Spleen (tissue), 11 donors: ENCODE data around the gene NDUFV2. TPM values are rescaled to one million over a fixed set of nuclear protein-coding genes. Genes with fewer than 3 reads are reported as not detected.

Source experiments
- DNase-seq: peaks from one replicate; pipeline ENCODE4 v3.0.0-alpha.2; 2020
- H3K27ac ChIP-seq, 8 donors: fragments of 200-600 bp; sonication (generic) in 7 of 8; 1 replicate in 4 of 8; 2 replicates in 4 of 8; pipeline versions ENCODE4 v1.5.0 to v1.8.0; 2016 to 2021; ENCODE audit warnings: inconsistent platforms in 4 of 8, mild to moderate bottlenecking in 4 of 8, moderate library complexity in 1 of 8
- H3K27me3 ChIP-seq, 7 donors: fragments of 200-600 bp; sonication (generic) in 6 of 7; replicated peaks in 1 of 7; 1 replicate in 4 of 7; 2 replicates in 3 of 7; pipeline versions ENCODE4 v1.5.0 to v1.8.0; 2016 to 2021; ENCODE audit warnings: inconsistent platforms in 3 of 7, mild to moderate bottlenecking in 1 of 7
- H3K36me3 ChIP-seq, 6 donors: fragments of 200-600 bp; sonication (generic) in 5 of 6; 1 replicate in 4 of 6; 2 replicates in 2 of 6; pipeline versions ENCODE4 v1.5.0 to v1.8.0; 2016 to 2021; ENCODE audit warnings: inconsistent platforms in 2 of 6
- H3K4me1 ChIP-seq, 6 donors: fragments of 200-600 bp; sonication (generic) in 5 of 6; 1 replicate in 3 of 6; 2 replicates in 3 of 6; pipeline versions ENCODE4 v1.5.0 to v1.8.0; 2016 to 2021; ENCODE audit warnings: inconsistent platforms in 3 of 6
- H3K4me3 ChIP-seq, 8 donors: fragments of 200-600 bp; sonication (generic) in 7 of 8; 1 replicate in 4 of 8; 2 replicates in 4 of 8; pipeline versions ENCODE4 v1.5.0 to v1.8.0; 2016 to 2021; ENCODE audit warnings: inconsistent platforms in 4 of 8, mild to moderate bottlenecking in 4 of 8, moderate library complexity in 2 of 8
- H3K9me3 ChIP-seq, 8 donors: fragments of 200-600 bp; sonication (generic) in 7 of 8; 1 replicate in 4 of 8; 2 replicates in 4 of 8; pipeline versions ENCODE4 v1.5.0 to v1.8.0; 2016 to 2021; ENCODE audit warnings: inconsistent platforms in 4 of 8
- POLR2A ChIP-seq, 3 donors: fragments of 450-650 bp; IDR thresholded peaks; one replicate each; pipeline ENCODE4 v1.5.1; 2017; ENCODE audit warnings: antibody characterized with exemption in 3 of 3, mild to moderate bottlenecking in 1 of 3
- POLR2AphosphoS5 ChIP-seq, 3 donors: sonication (generic); formaldehyde crosslinking; IDR thresholded peaks; one replicate each; pipeline ENCODE4 v1.5.1; 2017; ENCODE audit warnings: antibody characterized with exemption in 3 of 3
- WGBS, 5 donors: extraction: QIAGEN DNeasy Blood & Tissue Kit in 3 of 5; methylation state at CpG; one replicate each; pipeline versions ENCODE4 v1.1.5 to v1.1.7; 2013 to 2018; 5-methylcytosine and 5-hydroxymethylcytosine counted together
- intact Hi-C: fragments of 100-400 bp; cut with DNase I; formaldehyde crosslinking; loops from one replicate; pipeline ENCODE4 v1.15.0; 2023; ENCODE audit warnings: low total_unique reads
- polyA plus RNA-seq, 3 donors: library from polyadenylated mRNA; stranded (reverse); fragments of 200-250 nt; gene quantifications; one replicate each; pipeline ENCODE4 v1.2.1, GENCODE V29; 2013
- total RNA-seq, 7 donors: library from RNA; depleted of rRNA in 3 of 7; stranded (reverse); fragments of >200 nt in 3 of 7; fragmentation: NEBNext Ultra II Directional in 4 of 7; extraction: Animal tissue kit (Norgen Biotek cat#: 25700) in 4 of 7; gene quantifications; one replicate each; pipeline versions ENCODE4 v1.1.0 to v1.2.1, GENCODE V29; 2016 to 2021
- TF ChIP-seq, protein P1 (sequence below), 11 experiments: fragments of 200-600 bp in 7 of 11; fragments of 450-650 bp in 4 of 11; sonication (generic) in 4 of 11; IDR thresholded peaks in 8 of 11; conservative IDR thresholded peaks in 3 of 11; 1 replicate in 7 of 11; 2 replicates in 4 of 11; pipeline versions ENCODE4 v1.4.0 to v1.8.0; 2016 to 2021; ENCODE audit warnings: antibody characterized with exemption in 11 of 11, inconsistent platforms in 4 of 11, mild to moderate bottlenecking in 1 of 11
- donor health status: healthy with polysubstance abuse.
- donor health status: DM: no; HTN: no; CAD: no; lungs with moderate emphysema.
- donor health status: DM: no; HTN: no; CAD: no.
- donor health status: Bipolar disorder and iron deficiency.
- donor health status: healthy.
- donor health status: DM: no; HTN: no; CAD: no.
- donor health status: DM: yes; HTN: yes; CAD: no.

NDUFV2 gene
- total and polyA plus RNA-seq, 10 donors: 89.8 to 175 (median 101) TPM

DNA sequence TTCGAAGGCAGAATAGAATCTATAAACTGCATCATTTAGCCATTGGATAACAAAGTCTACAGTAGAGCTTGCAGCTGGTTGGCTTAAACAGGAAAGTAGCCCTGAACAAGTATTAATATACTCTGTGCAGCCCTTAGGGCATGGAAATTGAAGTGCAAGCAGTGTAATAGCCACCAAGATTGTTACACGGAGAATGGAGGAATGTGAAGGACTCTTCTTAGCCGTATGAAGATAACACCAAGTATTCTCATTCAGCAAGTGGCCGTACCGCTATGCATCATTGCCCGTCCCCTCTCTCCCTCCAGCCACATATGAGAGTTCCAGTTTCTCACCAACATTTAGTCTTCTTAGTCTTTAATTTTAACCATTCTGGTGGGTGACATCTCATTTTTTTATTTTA lies 74.5 kb downstream of the NDUFV2 start:
- Histone ChIP-seq H3K27ac (no peak overlapping the region), H3K27me3 (no peaks in the 10 kb centered on the region), H3K36me3 (peaks cover 0 to 14% (median 0%) of the 10 kb centered on the region in 6 donors), H3K4me1 (peaks cover 11 to 98% (median 57%) of the 10 kb centered on the region in 6 donors), H3K9me3 (no peaks in the 10 kb centered on the region), H3K4me3 (no peak overlapping the region)
- intact Hi-C loops: no loop called here
- no peak for DNase-seq
- TF ChIP-seq POLR2A (IDR thresholded peaks at IDR 0.05): no peak
- no peak for TF ChIP-seq POLR2AphosphoS5 (IDR thresholded peaks at IDR 0.05)
- TF ChIP-seq, protein P1, sequence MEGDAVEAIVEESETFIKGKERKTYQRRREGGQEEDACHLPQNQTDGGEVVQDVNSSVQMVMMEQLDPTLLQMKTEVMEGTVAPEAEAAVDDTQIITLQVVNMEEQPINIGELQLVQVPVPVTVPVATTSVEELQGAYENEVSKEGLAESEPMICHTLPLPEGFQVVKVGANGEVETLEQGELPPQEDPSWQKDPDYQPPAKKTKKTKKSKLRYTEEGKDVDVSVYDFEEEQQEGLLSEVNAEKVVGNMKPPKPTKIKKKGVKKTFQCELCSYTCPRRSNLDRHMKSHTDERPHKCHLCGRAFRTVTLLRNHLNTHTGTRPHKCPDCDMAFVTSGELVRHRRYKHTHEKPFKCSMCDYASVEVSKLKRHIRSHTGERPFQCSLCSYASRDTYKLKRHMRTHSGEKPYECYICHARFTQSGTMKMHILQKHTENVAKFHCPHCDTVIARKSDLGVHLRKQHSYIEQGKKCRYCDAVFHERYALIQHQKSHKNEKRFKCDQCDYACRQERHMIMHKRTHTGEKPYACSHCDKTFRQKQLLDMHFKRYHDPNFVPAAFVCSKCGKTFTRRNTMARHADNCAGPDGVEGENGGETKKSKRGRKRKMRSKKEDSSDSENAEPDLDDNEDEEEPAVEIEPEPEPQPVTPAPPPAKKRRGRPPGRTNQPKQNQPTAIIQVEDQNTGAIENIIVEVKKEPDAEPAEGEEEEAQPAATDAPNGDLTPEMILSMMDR (IDR thresholded peaks at IDR 0.05 in 8 of 11, conservative IDR thresholded peaks at IDR 0.05 in 3 of 11): no peak
- 83 to 97% (median 93%) methylated on average over 6 of the region's 6 CpGs for WGBS, 5 donors

DNA sequence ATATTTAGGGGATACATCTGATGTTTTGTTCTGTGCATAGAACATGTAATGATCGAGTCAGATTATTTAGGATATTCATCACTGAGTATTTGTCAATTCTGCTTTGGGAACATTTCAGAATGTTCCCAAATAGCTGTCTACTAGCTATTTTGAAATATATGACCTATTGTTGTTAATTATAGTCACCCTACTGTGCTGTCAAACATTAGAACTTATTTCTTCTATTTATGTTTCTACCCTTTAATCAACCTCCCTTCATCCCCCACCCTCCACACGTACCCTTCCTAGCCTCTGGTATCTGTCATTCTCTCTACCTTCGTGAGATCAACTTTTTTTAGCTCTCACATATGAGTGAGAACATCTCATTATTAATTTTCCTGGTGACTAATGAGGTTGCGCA lies 75.0 kb downstream of the NDUFV2 start:
- H3K9me3 ChIP-seq: no peaks in the 10 kb centered on the region
- TF ChIP-seq, protein P1 (IDR thresholded peaks at IDR 0.05 in 8 of 11, conservative IDR thresholded peaks at IDR 0.05 in 3 of 11): no peak
- TF ChIP-seq POLR2A (IDR thresholded peaks at IDR 0.05) (no peak), POLR2AphosphoS5 (IDR thresholded peaks at IDR 0.05) (no peak)
- H3K27me3 ChIP-seq: no peaks in the 10 kb centered on the region
- H3K36me3 ChIP-seq: peaks cover 0 to 17% (median 0%) of the 10 kb centered on the region in 6 donors
- no peak overlapping the region for H3K4me3 ChIP-seq
- DNase-seq: no peak
- H3K4me1 ChIP-seq: peaks cover 11 to 98% (median 56%) of the 10 kb centered on the region in 6 donors
- intact Hi-C loops: no loop called here
- WGBS, 5 donors: 79 to 91% (median 85%) methylated on average over 4 of the region's 4 CpGs
- no peak overlapping the region for H3K27ac ChIP-seq

DNA sequence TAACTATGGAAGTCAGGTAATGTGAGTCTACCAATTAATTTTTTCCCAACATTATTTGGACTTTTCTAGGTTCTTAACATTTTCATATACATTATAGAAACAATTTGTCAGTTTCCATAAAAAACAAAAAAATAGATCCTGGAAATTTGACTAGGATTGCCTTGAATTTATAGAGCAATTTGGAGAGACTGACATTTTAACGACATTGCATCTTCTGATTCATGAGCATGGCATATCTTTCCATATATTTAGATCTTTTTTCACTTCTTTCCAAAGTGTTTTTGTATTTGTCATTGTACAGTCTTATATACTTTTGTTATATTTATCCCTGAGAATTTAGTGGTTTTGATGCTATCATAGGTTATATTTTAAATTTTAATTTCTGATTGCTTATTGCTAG lies 76.1 kb downstream of the NDUFV2 start:
- intact Hi-C loops: no loop called here
- Histone ChIP-seq H3K4me1 (peaks cover 11 to 98% (median 53%) of the 10 kb centered on the region in 6 donors), H3K27ac (no peak overlapping the region), H3K4me3 (no peak overlapping the region), H3K9me3 (no peaks in the 10 kb centered on the region), H3K27me3 (no peaks in the 10 kb centered on the region), H3K36me3 (peaks cover 0 to 28% (median 0%) of the 10 kb centered on the region in 6 donors)
- WGBS, 5 donors: 95 to 100% (median 98%) methylated on average over 1 of the region's 1 CpG
- no peak for TF ChIP-seq POLR2AphosphoS5 (IDR thresholded peaks at IDR 0.05)
- TF ChIP-seq, protein P1 (IDR thresholded peaks at IDR 0.05 in 8 of 11, conservative IDR thresholded peaks at IDR 0.05 in 3 of 11): no peak
- TF ChIP-seq POLR2A (IDR thresholded peaks at IDR 0.05): no peak
- no peak for DNase-seq

DNA sequence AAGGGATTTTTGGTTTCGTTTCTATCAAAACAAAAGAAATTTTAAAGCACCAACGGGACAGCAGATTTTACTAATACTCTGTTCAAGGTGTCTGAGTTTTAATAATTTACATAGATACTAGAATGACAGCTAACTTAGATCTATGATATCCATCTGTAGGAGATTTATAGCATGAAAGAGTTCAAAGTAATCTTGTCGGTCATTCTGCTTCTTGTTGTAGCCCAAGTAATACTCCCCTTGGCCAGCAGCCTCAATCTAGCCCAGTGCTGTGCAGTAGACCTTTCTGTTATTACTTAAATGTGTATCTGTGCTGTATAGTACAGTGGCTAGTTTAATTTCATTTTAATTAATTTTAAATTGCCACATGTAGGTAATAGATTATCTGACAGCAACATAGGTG lies 78.8 kb downstream of the NDUFV2 start:
- 85 to 92% (median 90%) methylated on average over 3 of the region's 3 CpGs for WGBS, 5 donors
- H3K27ac ChIP-seq: peak overlapping the region in 1 of 8 donors; percentile 19
- TF ChIP-seq, protein P1 (IDR thresholded peaks at IDR 0.05 in 8 of 11, conservative IDR thresholded peaks at IDR 0.05 in 3 of 11): no peak
- no peak for TF ChIP-seq POLR2AphosphoS5 (IDR thresholded peaks at IDR 0.05)
- TF ChIP-seq POLR2A (IDR thresholded peaks at IDR 0.05): no peak

More for the DNA sequence above, 78.8 kb downstream of the NDUFV2 start:
- H3K27me3 ChIP-seq: no peaks in the 10 kb centered on the region
- no peak overlapping the region for H3K4me3 ChIP-seq
- H3K9me3 ChIP-seq: no peaks in the 10 kb centered on the region
- no peak for DNase-seq
- peaks cover 0 to 26% (median 0%) of the 10 kb centered on the region in 6 donors for H3K36me3 ChIP-seq
- H3K4me1 ChIP-seq: peaks cover 8 to 98% (median 53%) of the 10 kb centered on the region in 6 donors
- intact Hi-C loops: no loop called here
